ENCODE data around the gene OPHN1. TPM values are rescaled to one million over a fixed set of nuclear protein-coding genes. Genes with fewer than 3 reads are reported as not detected.

The OPHN1 gene
- total and polyA plus RNA-seq, 2 donors (not counting 1 experiment from before 2014, with no cell fraction given), result 2.9 to 8.3 TPM

DNA sequence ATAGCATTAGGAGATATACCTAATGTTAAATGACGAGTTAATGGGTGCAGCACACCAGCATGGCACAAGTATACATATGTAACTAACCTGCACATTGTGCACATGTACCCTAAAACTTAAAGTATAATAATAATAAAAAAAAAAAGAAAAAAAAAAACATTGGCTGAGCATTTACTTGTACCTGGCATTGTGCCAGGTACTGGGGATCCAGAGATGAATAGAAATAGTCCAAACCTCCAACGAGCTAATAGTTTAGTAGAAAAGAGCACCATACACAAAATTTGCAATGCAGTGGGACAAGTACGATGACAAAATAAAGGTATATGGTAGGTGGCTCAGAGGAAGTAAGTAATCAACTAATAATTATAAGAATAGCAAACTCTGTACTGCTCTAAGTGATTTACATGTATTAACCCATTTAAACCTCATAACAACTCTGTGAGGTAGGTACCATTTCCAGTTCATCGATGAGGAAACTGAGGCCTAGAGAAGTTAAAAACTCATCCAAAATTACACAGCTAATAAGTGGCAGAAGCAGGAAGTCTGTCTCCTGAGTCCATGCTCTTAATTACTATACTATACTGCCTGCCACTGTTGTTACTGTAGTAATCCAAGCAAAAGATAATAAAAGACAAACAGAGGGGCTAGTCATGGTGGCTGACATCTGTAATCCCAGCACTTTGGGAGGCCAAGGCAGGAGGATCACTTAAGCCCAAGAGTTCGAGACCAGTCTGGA lies 319.3 kb downstream of the OPHN1 start:
- Histone ChIP-seq H3K4me1 (ENCODE audit: control insufficient read depth, extremely low read depth, insufficient read depth, low read length) (no peaks in the 10 kb centered on the region), H3K36me3 (ENCODE audit: control insufficient read depth, insufficient read depth, low read length) (no peaks in the 10 kb centered on the region), H2AFZ (ENCODE audit: low read length) (no peak overlapping the region), H3K9me3 (ENCODE audit: control insufficient read depth, insufficient read depth, low read depth, low read length) (no peaks in the 10 kb centered on the region), H3K27ac (ENCODE audit: insufficient read depth, low read length) (no peak overlapping the region), H3K79me2 (ENCODE audit: control insufficient read depth, insufficient read depth, low read length) (no peaks in the 10 kb centered on the region), H3K27me3 (ENCODE audit: control insufficient read depth, insufficient read depth, low read length) (no peaks in the 10 kb centered on the region), H4K20me1 (ENCODE audit: control insufficient read depth, extremely low read depth, insufficient read depth, low read length) (no peaks in the 10 kb centered on the region), H3K4me2 (ENCODE audit: extremely low read depth, insufficient read depth, low read length) (no peak overlapping the region), H3K9ac (ENCODE audit: insufficient read depth, low read length) (no peak overlapping the region), H3K4me3 (replicated peaks in 1 of 4; ENCODE audit: control extremely low read depth in 1 of 4, insufficient read depth in 1 of 4, low read depth in 3 of 4, low read length in 4 of 4) (no peak overlapping the region)
- no peak for TF ChIP-seq EZH2 (IDR thresholded peaks at IDR 0.05; ENCODE audit: low read length, missing control alignments)
- no peak for DNase-seq (ENCODE audit: low read depth in 2 of 2)

DNA sequence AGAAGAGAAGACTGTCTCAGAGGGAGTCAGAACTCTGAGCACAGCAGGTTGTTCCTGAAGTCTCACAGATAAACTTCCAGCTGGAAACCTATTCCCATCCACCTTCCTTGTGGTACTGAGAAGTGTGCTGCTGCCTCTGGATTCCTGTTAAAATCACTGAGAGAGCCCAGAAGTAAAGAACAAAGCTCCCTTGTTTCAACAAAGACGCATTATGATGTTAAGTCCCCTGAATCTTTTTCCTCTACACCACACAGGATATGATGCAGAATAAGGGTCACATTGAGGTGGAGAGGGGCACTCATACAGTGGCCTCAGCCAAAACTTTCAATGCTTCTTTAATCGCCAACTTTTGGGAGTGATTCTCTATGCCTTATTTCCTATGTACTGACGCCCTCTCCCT lies 321.0 kb downstream of the OPHN1 start:
- H3K79me2 ChIP-seq (ENCODE audit: control insufficient read depth, insufficient read depth, low read length), result no peaks in the 10 kb centered on the region
- H4K20me1 ChIP-seq (ENCODE audit: control insufficient read depth, extremely low read depth, insufficient read depth, low read length), result no peaks in the 10 kb centered on the region
- no peak overlapping the region for H3K9ac ChIP-seq (ENCODE audit: insufficient read depth, low read length)
- no peak overlapping the region for H2AFZ ChIP-seq (ENCODE audit: low read length)
- no peaks in the 10 kb centered on the region for H3K9me3 ChIP-seq (ENCODE audit: control insufficient read depth, insufficient read depth, low read depth, low read length)
- TF ChIP-seq, protein P1, sequence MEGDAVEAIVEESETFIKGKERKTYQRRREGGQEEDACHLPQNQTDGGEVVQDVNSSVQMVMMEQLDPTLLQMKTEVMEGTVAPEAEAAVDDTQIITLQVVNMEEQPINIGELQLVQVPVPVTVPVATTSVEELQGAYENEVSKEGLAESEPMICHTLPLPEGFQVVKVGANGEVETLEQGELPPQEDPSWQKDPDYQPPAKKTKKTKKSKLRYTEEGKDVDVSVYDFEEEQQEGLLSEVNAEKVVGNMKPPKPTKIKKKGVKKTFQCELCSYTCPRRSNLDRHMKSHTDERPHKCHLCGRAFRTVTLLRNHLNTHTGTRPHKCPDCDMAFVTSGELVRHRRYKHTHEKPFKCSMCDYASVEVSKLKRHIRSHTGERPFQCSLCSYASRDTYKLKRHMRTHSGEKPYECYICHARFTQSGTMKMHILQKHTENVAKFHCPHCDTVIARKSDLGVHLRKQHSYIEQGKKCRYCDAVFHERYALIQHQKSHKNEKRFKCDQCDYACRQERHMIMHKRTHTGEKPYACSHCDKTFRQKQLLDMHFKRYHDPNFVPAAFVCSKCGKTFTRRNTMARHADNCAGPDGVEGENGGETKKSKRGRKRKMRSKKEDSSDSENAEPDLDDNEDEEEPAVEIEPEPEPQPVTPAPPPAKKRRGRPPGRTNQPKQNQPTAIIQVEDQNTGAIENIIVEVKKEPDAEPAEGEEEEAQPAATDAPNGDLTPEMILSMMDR (conservative IDR thresholded peaks at IDR 0.05 in 1 of 2, IDR thresholded peaks at IDR 0.05 in 1 of 2; ENCODE audit: low read depth in 1 of 2, low read length in 2 of 2), result no peak
- no peak for TF ChIP-seq EZH2 (IDR thresholded peaks at IDR 0.05; ENCODE audit: low read length, missing control alignments)
- H3K4me1 ChIP-seq (ENCODE audit: control insufficient read depth, extremely low read depth, insufficient read depth, low read length), result no peaks in the 10 kb centered on the region
- H3K4me2 ChIP-seq (ENCODE audit: extremely low read depth, insufficient read depth, low read length), result no peak overlapping the region
- peak; percentile 3 to 69 for DNase-seq (ENCODE audit: low read depth in 2 of 2)
- no peak overlapping the region for H3K27ac ChIP-seq (ENCODE audit: insufficient read depth, low read length)
- H3K36me3 ChIP-seq (ENCODE audit: control insufficient read depth, insufficient read depth, low read length), result no peaks in the 10 kb centered on the region
- no peak overlapping the region for H3K4me3 ChIP-seq (replicated peaks in 1 of 4; ENCODE audit: control extremely low read depth in 1 of 4, insufficient read depth in 1 of 4, low read depth in 3 of 4, low read length in 4 of 4)
- no peaks in the 10 kb centered on the region for H3K27me3 ChIP-seq (ENCODE audit: control insufficient read depth, insufficient read depth, low read length)

DNA sequence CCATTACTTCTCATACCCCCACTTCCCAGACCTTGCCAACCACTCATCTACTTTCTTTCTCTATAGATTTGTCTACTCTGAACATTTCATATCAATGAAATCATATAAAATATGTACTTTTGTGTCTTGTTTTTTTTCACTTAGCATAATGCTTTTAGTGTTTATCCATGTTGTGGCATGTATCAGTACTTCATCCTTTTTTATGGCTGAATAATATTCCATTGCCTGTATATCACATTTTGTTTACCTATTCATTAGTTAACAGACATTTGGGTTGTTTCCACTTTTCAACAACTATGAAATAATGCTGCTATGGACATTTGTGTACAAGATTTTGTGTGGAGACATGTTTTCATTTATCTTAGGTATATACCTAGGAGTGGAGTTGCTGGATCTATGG lies 324.1 kb downstream of the OPHN1 start:
- no peak for TF ChIP-seq EZH2 (IDR thresholded peaks at IDR 0.05; ENCODE audit: low read length, missing control alignments)
- TF ChIP-seq, protein P1 (conservative IDR thresholded peaks at IDR 0.05 in 1 of 2, IDR thresholded peaks at IDR 0.05 in 1 of 2; ENCODE audit: low read depth in 1 of 2, low read length in 2 of 2), result no peak
- no peaks in the 10 kb centered on the region for H3K9me3 ChIP-seq (ENCODE audit: control insufficient read depth, insufficient read depth, low read depth, low read length)
- no peaks in the 10 kb centered on the region for H3K4me1 ChIP-seq (ENCODE audit: control insufficient read depth, extremely low read depth, insufficient read depth, low read length)

More for the DNA sequence above, 324.1 kb downstream of the OPHN1 start:
- H3K27ac ChIP-seq (ENCODE audit: insufficient read depth, low read length), result no peak overlapping the region
- H3K36me3 ChIP-seq (ENCODE audit: control insufficient read depth, insufficient read depth, low read length), result no peaks in the 10 kb centered on the region
- no peak overlapping the region for H3K4me2 ChIP-seq (ENCODE audit: extremely low read depth, insufficient read depth, low read length)
- H4K20me1 ChIP-seq (ENCODE audit: control insufficient read depth, extremely low read depth, insufficient read depth, low read length), result no peaks in the 10 kb centered on the region
- no peaks in the 10 kb centered on the region for H3K79me2 ChIP-seq (ENCODE audit: control insufficient read depth, insufficient read depth, low read length)
- no peak overlapping the region for H2AFZ ChIP-seq (ENCODE audit: low read length)
- H3K27me3 ChIP-seq (ENCODE audit: control insufficient read depth, insufficient read depth, low read length), result no peaks in the 10 kb centered on the region
- no peak overlapping the region for H3K4me3 ChIP-seq (replicated peaks in 1 of 4; ENCODE audit: control extremely low read depth in 1 of 4, insufficient read depth in 1 of 4, low read depth in 3 of 4, low read length in 4 of 4)
- no peak for DNase-seq (ENCODE audit: low read depth in 2 of 2)
- no peak overlapping the region for H3K9ac ChIP-seq (ENCODE audit: insufficient read depth, low read length)

Measured in fibroblast of lung (primary cell).